Neural progenitor cell (in vitro differentiated cells): ENCODE measurements around the gene ACTL10. TPM values are rescaled to one million over a fixed set of nuclear protein-coding genes. Genes with fewer than 3 reads are reported as not detected.

Experiments
- DNase-seq: peaks from one replicate; pipeline ENCODE4 v3.0.0-alpha.2; 2016; ENCODE audit warnings: low spot score
- H2AFZ ChIP-seq: fragments of 200-600 bp; sonication (generic); replicated peaks from 2 replicates; pipeline ENCODE4 v1.6.1; 2016; ENCODE audit warnings: antibody characterized with exemption
- H3F3A ChIP-seq: fragments of 200-600 bp; sonication (generic); 2 replicates; pipeline ENCODE4 v1.6.1; 2016; ENCODE audit warnings: antibody characterized with exemption, low read depth
- H3K27ac ChIP-seq: fragments of 200-600 bp; sonication (generic); 2 replicates; pipeline ENCODE4 v1.5.1; 2016; ENCODE audit warnings: mild to moderate bottlenecking
- H3K27me3 ChIP-seq: fragments of 200-600 bp; sonication (generic); 2 replicates; pipeline ENCODE4 v1.6.1; 2016; ENCODE audit warnings: mild to moderate bottlenecking, moderate library complexity
- H3K36me3 ChIP-seq: fragments of 200-600 bp; sonication (generic); 2 replicates; pipeline ENCODE4 v1.5.1; 2016
- H3K4me1 ChIP-seq: fragments of 200-600 bp; sonication (generic); 2 replicates; pipeline ENCODE4 v1.6.1; 2016; ENCODE audit warnings: mixed run types
- H3K4me2 ChIP-seq: fragments of 200-600 bp; sonication (generic); 2 replicates; pipeline ENCODE4 v1.6.1; 2016
- H3K4me3 ChIP-seq: fragments of 200-600 bp; sonication (generic); 2 replicates; pipeline ENCODE4 v1.5.1; 2016
- H3K79me2 ChIP-seq: fragments of 200-600 bp; sonication (generic); 2 replicates; pipeline ENCODE4 v1.6.1; 2016; ENCODE audit warnings: low read depth
- H3K9ac ChIP-seq: fragments of 200-600 bp; sonication (generic); 2 replicates; pipeline ENCODE4 v1.6.1; 2016
- H3K9me3 ChIP-seq: fragments of 200-600 bp; sonication (generic); 2 replicates; pipeline ENCODE4 v1.5.1; 2016; ENCODE audit warnings: low read depth
- H4K20me1 ChIP-seq: fragments of 200-600 bp; sonication (generic); 2 replicates; pipeline ENCODE4 v1.6.1; 2016; ENCODE audit warnings: low read depth
- H3K27ac Mint-ChIP-seq: 3 replicates; pipeline ENCODE4 v1.8.0; 2021; ENCODE audit warnings: mixed read lengths
- H3K27me3 Mint-ChIP-seq: 2 replicates; pipeline ENCODE4 v1.8.0; 2022; ENCODE audit warnings: low read depth, mild to moderate bottlenecking, inconsistent platforms, moderate library complexity, mixed read lengths; ENCODE audit not compliant: insufficient read depth
- H3K36me3 Mint-ChIP-seq: 3 replicates; pipeline ENCODE4 v1.8.0; 2021; ENCODE audit warnings: mixed read lengths
- H3K4me1 Mint-ChIP-seq: 3 replicates; pipeline ENCODE4 v1.8.0; 2021; ENCODE audit warnings: mixed read lengths
- H3K4me3 Mint-ChIP-seq: 3 replicates; pipeline ENCODE4 v1.8.0; 2021; ENCODE audit warnings: mild to moderate bottlenecking, moderate library complexity, mixed read lengths
- H3K9me3 Mint-ChIP-seq: 3 replicates; pipeline ENCODE4 v1.8.0; 2020; ENCODE audit warnings: mixed read lengths
- EZH2 ChIP-seq: fragments of 200-600 bp; sonication (generic); IDR thresholded peaks from 2 replicates; pipeline ENCODE4 v1.6.1; 2017; ENCODE audit warnings: antibody characterized with exemption, mild to moderate bottlenecking, moderate library complexity
- EZH2phosphoT487 ChIP-seq: fragments of 200-600 bp; sonication (generic); IDR thresholded peaks from 2 replicates; pipeline ENCODE4 v1.6.1; 2017; ENCODE audit warnings: antibody characterized with exemption
- total RNA-seq: library from RNA; depleted of rRNA; stranded (reverse); fragments of >200 nt; gene quantifications from 2 replicates; pipeline ENCODE4 v1.2.3, GENCODE V29; 2015; ENCODE audit warnings: low replicate concordance
- TF ChIP-seq, protein P1 (sequence below): fragments of 200-600 bp; sonication (generic); IDR thresholded peaks from 2 replicates; pipeline ENCODE4 v1.5.1; 2017; ENCODE audit warnings: antibody characterized with exemption, mild to moderate bottlenecking

The ACTL10 gene
- total RNA-seq, 1 donor from 2014 or later: not detected

DNA sequence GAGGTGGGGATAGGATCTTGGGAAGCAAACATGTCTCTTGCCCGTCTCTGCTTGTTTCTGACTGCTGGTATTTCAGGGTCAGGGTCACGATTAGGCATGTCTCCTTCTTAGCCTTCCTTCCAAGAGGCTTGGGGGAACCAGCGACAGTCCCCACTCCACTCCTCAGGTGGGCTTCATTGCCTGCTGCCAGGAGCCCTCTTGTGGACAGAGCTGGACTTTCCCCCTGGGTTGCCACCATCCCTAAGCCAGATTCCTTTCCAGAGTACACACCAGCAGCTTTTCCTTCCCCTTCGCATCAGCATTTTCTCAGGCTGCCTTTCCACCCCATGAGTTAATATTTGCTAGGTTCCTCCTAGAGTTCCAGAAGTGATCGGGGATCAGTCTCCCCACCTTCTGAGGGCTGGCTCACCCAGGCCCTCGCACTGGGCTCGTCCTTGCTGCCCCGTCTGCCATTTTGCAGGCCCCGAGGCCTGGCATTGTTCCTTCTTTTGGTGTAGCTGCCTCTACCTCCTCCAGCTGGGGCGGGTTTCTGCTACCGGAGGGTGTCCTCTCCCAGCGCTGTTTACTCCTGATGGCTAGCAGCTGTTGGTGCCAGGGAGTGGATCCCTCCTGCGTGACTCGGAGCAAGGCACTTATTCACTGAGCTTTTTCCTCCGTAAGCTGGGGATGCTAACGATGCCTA is 13.4 kb upstream of the ACTL10 start:
- no peaks in the 10 kb centered on the region for H3K79me2 ChIP-seq
- no peaks in the 10 kb centered on the region for H3K4me1 ChIP-seq
- Mint-ChIP-seq H3K4me3 (no peak overlapping the region), H3K27me3 (peaks cover 4% of the 10 kb centered on the region), H3K4me1 (peaks cover 5% of the 10 kb centered on the region), H3K36me3 (no peaks in the 10 kb centered on the region), H3K27ac (peak overlapping the region; percentile 43), H3K9me3 (no peaks in the 10 kb centered on the region)
- H3K36me3 ChIP-seq: no peaks in the 10 kb centered on the region
- TF ChIP-seq EZH2 (no peak), EZH2phosphoT487 (no peak)
- TF ChIP-seq, protein P1, sequence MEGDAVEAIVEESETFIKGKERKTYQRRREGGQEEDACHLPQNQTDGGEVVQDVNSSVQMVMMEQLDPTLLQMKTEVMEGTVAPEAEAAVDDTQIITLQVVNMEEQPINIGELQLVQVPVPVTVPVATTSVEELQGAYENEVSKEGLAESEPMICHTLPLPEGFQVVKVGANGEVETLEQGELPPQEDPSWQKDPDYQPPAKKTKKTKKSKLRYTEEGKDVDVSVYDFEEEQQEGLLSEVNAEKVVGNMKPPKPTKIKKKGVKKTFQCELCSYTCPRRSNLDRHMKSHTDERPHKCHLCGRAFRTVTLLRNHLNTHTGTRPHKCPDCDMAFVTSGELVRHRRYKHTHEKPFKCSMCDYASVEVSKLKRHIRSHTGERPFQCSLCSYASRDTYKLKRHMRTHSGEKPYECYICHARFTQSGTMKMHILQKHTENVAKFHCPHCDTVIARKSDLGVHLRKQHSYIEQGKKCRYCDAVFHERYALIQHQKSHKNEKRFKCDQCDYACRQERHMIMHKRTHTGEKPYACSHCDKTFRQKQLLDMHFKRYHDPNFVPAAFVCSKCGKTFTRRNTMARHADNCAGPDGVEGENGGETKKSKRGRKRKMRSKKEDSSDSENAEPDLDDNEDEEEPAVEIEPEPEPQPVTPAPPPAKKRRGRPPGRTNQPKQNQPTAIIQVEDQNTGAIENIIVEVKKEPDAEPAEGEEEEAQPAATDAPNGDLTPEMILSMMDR: peak; percentile 91
- no peak overlapping the region for H3K4me3 ChIP-seq
- H3K9ac ChIP-seq: no peak overlapping the region
- H3K4me2 ChIP-seq: no peak overlapping the region
- H3K9me3 ChIP-seq: no peaks in the 10 kb centered on the region
- peak; percentile 84 for DNase-seq
- H4K20me1 ChIP-seq: no peaks in the 10 kb centered on the region
- H3K27ac ChIP-seq: no peak overlapping the region
- no peaks in the 10 kb centered on the region for H3F3A ChIP-seq
- H3K27me3 ChIP-seq: no peaks in the 10 kb centered on the region
- no peak overlapping the region for H2AFZ ChIP-seq

DNA sequence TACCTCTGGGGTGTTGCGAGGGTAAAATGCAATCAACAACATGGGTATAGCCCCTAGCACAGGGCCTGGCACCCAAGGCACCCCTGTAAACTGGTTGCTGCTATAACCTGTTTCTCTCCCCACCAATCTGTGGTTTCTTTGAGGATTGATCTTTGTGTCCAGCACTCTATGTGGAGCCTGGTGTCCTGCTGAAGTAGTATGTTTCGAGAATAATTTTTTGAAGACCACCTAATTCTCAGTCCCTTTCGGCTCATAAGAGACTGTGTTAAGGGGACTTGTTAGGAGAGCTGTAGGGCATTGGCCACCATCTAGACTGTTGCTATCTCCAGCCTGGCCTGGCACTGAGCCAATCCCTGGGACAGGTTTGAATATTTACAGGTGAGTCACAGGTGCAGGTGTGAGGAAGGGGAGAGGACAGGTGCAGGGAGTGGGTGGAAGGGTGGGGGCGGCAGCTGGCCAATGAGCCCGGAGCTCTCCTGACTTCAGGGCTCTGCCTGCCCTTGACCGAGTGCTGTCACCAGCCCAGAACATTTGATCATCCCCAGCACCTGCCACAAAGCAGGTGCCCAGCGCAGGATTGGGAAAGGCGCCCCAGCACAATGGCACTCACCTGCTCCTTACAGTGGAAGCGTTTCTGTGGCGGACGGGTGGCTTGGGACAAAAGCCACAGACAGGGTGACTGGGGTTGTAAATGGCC is 12.7 kb upstream of the ACTL10 start:
- Histone ChIP-seq H3K27me3 (no peaks in the 10 kb centered on the region), H3K27ac (no peak overlapping the region), H3K4me2 (no peak overlapping the region), H2AFZ (no peak overlapping the region), H3K79me2 (no peaks in the 10 kb centered on the region), H3K9ac (no peak overlapping the region), H3K36me3 (no peaks in the 10 kb centered on the region), H3K9me3 (no peaks in the 10 kb centered on the region), H4K20me1 (no peaks in the 10 kb centered on the region), H3F3A (no peaks in the 10 kb centered on the region), H3K4me1 (no peaks in the 10 kb centered on the region), H3K4me3 (no peak overlapping the region)
- Mint-ChIP-seq H3K27ac (peak overlapping the region; percentile 74), H3K9me3 (no peaks in the 10 kb centered on the region), H3K36me3 (no peaks in the 10 kb centered on the region), H3K4me1 (peaks cover 5% of the 10 kb centered on the region), H3K27me3 (peaks cover 4% of the 10 kb centered on the region), H3K4me3 (no peak overlapping the region)
- TF ChIP-seq, protein P1: no peak
- no peak for TF ChIP-seq EZH2phosphoT487
- no peak for TF ChIP-seq EZH2
- no peak for DNase-seq

DNA sequence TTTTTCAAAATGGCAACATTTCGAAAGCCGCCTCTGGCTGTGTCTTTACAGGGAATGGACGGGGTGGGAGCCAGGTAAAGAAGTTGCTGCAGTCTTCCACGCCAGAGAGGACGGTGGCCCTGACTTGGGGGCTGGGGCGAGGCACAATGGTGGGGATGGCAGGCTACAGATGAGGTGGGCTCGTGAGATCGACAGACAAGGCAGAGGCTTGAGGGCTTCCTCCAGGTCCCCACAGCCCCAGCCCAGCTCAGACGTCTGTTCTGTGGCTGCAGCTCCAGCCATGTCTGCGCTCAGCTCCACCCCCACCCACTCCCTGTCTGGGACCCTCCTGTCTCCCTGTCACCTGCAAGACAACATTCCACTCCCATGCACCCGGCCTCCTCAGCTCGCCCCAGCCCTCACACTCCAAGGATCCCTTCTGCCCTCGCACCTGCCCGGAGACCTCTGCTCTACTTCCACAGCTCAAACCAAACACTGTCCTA is 12.0 kb upstream of the ACTL10 start:
- Histone ChIP-seq H3K9me3 (no peaks in the 10 kb centered on the region), H3K27ac (no peak overlapping the region), H2AFZ (no peak overlapping the region), H3K4me1 (no peaks in the 10 kb centered on the region), H3K4me2 (no peak overlapping the region), H3F3A (no peaks in the 10 kb centered on the region), H3K4me3 (no peak overlapping the region), H3K36me3 (no peaks in the 10 kb centered on the region), H3K79me2 (no peaks in the 10 kb centered on the region), H3K27me3 (no peaks in the 10 kb centered on the region), H3K9ac (no peak overlapping the region), H4K20me1 (no peaks in the 10 kb centered on the region)
- H3K4me1 Mint-ChIP-seq: peaks cover 5% of the 10 kb centered on the region
- DNase-seq: no peak
- H3K36me3 Mint-ChIP-seq: no peaks in the 10 kb centered on the region
- no peak overlapping the region for H3K27ac Mint-ChIP-seq
- no peaks in the 10 kb centered on the region for H3K9me3 Mint-ChIP-seq
- H3K4me3 Mint-ChIP-seq: no peak overlapping the region
- peaks cover 4% of the 10 kb centered on the region for H3K27me3 Mint-ChIP-seq
- TF ChIP-seq EZH2: no peak
- TF ChIP-seq, protein P1: no peak
- no peak for TF ChIP-seq EZH2phosphoT487
